22Rv1 (cell line): ENCODE results near the gene CEACAM3.

Experiments
- CTCF ChIP-seq: fragments of 450-650 bp; IDR thresholded peaks from 2 replicates; pipeline ENCODE4 v1.5.1; 2017; ENCODE audit warnings: mild to moderate bottlenecking
- ZFX ChIP-seq: fragments of 450-650 bp; IDR thresholded peaks from 2 replicates; pipeline ENCODE4 v1.6.1; 2017; ENCODE audit warnings: antibody characterized with exemption, borderline replicate concordance

GRCh38 chr19:41808663-41809566, 12.5 kb downstream of the CEACAM3 start:
- no peak for TF ChIP-seq CTCF
- no peak for TF ChIP-seq ZFX
